ENCODE data around the gene FBXL7. TPM values are rescaled to one million over a fixed set of nuclear protein-coding genes. Genes with fewer than 3 reads are reported as not detected.

FBXL7 gene
- total and polyA plus RNA-seq, 4 donors, result 0.24 to 1.4 (median 1.2) TPM

DNA sequence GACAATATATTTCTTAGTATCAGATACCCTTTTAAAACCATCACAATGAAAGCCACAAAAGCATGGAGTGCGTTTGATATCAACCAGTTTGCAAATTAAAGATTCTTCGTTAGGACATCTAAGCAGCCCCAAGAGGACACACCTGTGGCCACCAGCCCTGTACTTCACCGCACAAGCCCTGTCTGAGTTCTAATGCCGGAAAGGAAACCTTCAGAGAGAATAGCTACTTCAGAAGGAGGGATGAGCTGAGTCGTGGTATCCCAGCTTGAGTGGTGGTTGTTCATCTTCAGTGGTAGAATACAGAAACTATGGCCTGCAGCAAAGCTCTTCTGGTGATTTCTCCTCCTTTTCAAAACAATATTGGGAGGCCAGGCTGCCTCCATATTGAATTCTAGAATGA lies 319.6 kb downstream of the FBXL7 start:
- Histone ChIP-seq H3K4me3 (ENCODE audit: low read depth in 1 of 3, low read length in 3 of 3) (no peak overlapping the region), H3K4me1 (ENCODE audit: control insufficient read depth in 4 of 4, insufficient read depth in 4 of 4, low read length in 3 of 4) (no peaks in the 10 kb centered on the region), H3K27ac (ENCODE audit: low read depth in 1 of 2, low read length in 2 of 2) (no peak overlapping the region), H3K36me3 (ENCODE audit: control insufficient read depth in 4 of 4, insufficient read depth in 3 of 4, low read depth in 1 of 4, low read length in 3 of 4) (no peaks in the 10 kb centered on the region), H3K9me3 (ENCODE audit: control insufficient read depth in 4 of 4, low read length in 3 of 4) (no peaks in the 10 kb centered on the region), H3K9ac (ENCODE audit: low read depth in 1 of 2, low read length in 2 of 2) (no peak overlapping the region), H3K27me3 (ENCODE audit: control insufficient read depth in 4 of 4, insufficient read depth in 4 of 4, low read length in 3 of 4) (no peaks in the 10 kb centered on the region)
- DNase-seq (ENCODE audit: low spot score), result no peak
- WGBS, result 89% methylated on average over 5 of the region's 5 CpGs
- TF ChIP-seq GABPA (IDR thresholded peaks at IDR 0.05 in 1 of 2, conservative IDR thresholded peaks at IDR 0.05 in 1 of 2), result no peak

DNA sequence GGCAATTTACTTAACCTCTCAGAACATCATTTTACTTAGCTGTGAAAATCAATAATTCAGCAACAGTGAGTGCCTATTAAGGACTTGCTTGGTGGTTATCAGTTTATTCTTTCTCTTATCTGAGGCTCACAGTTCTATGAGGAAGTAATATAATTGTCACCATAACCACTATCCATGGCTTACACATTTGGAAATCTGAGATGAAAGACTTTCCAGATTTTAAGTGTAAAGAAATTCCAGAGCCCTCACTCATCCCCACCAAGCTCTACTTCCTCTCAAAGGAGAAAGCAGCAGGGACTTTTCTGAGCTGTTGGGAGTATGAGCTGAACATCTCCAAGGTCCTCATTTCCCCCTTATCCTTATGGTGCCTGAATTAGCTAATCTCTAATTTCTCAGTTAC lies 321.5 kb downstream of the FBXL7 start:
- H3K9me3 ChIP-seq (ENCODE audit: control insufficient read depth in 4 of 4, low read length in 3 of 4), result no peaks in the 10 kb centered on the region
- H3K27me3 ChIP-seq (ENCODE audit: control insufficient read depth in 4 of 4, insufficient read depth in 4 of 4, low read length in 3 of 4), result no peaks in the 10 kb centered on the region
- H3K27ac ChIP-seq (ENCODE audit: low read depth in 1 of 2, low read length in 2 of 2), result no peak overlapping the region
- H3K36me3 ChIP-seq (ENCODE audit: control insufficient read depth in 4 of 4, insufficient read depth in 3 of 4, low read depth in 1 of 4, low read length in 3 of 4), result no peaks in the 10 kb centered on the region
- no peaks in the 10 kb centered on the region for H3K4me1 ChIP-seq (ENCODE audit: control insufficient read depth in 4 of 4, insufficient read depth in 4 of 4, low read length in 3 of 4)
- TF ChIP-seq RAD21 (IDR thresholded peaks at IDR 0.05) (no peak), YY1 (IDR thresholded peaks at IDR 0.05) (no peak), HNF4A (conservative IDR thresholded peaks at IDR 0.05) (no peak), TAF1 (conservative IDR thresholded peaks at IDR 0.05) (no peak), JUND (IDR thresholded peaks at IDR 0.05) (no peak), FOXA2 (IDR thresholded peaks at IDR 0.05) (no peak), GABPA (IDR thresholded peaks at IDR 0.05 in 1 of 2, conservative IDR thresholded peaks at IDR 0.05 in 1 of 2) (no peak), HNF4G (IDR thresholded peaks at IDR 0.05) (no peak), RXRA (IDR thresholded peaks at IDR 0.05) (no peak), NR2F2 (IDR thresholded peaks at IDR 0.05) (no peak), EGR1 (IDR thresholded peaks at IDR 0.05; ENCODE audit: low read depth in 2 of 2) (no peak)
- TF ChIP-seq, protein P1, sequence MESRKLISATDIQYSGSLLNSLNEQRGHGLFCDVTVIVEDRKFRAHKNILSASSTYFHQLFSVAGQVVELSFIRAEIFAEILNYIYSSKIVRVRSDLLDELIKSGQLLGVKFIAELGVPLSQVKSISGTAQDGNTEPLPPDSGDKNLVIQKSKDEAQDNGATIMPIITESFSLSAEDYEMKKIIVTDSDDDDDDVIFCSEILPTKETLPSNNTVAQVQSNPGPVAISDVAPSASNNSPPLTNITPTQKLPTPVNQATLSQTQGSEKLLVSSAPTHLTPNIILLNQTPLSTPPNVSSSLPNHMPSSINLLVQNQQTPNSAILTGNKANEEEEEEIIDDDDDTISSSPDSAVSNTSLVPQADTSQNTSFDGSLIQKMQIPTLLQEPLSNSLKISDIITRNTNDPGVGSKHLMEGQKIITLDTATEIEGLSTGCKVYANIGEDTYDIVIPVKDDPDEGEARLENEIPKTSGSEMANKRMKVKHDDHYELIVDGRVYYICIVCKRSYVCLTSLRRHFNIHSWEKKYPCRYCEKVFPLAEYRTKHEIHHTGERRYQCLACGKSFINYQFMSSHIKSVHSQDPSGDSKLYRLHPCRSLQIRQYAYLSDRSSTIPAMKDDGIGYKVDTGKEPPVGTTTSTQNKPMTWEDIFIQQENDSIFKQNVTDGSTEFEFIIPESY (IDR thresholded peaks at IDR 0.05), result no peak
- TF ChIP-seq, protein P2, sequence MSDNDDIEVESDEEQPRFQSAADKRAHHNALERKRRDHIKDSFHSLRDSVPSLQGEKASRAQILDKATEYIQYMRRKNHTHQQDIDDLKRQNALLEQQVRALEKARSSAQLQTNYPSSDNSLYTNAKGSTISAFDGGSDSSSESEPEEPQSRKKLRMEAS (IDR thresholded peaks at IDR 0.05), result no peak
- TF ChIP-seq, protein P3, sequence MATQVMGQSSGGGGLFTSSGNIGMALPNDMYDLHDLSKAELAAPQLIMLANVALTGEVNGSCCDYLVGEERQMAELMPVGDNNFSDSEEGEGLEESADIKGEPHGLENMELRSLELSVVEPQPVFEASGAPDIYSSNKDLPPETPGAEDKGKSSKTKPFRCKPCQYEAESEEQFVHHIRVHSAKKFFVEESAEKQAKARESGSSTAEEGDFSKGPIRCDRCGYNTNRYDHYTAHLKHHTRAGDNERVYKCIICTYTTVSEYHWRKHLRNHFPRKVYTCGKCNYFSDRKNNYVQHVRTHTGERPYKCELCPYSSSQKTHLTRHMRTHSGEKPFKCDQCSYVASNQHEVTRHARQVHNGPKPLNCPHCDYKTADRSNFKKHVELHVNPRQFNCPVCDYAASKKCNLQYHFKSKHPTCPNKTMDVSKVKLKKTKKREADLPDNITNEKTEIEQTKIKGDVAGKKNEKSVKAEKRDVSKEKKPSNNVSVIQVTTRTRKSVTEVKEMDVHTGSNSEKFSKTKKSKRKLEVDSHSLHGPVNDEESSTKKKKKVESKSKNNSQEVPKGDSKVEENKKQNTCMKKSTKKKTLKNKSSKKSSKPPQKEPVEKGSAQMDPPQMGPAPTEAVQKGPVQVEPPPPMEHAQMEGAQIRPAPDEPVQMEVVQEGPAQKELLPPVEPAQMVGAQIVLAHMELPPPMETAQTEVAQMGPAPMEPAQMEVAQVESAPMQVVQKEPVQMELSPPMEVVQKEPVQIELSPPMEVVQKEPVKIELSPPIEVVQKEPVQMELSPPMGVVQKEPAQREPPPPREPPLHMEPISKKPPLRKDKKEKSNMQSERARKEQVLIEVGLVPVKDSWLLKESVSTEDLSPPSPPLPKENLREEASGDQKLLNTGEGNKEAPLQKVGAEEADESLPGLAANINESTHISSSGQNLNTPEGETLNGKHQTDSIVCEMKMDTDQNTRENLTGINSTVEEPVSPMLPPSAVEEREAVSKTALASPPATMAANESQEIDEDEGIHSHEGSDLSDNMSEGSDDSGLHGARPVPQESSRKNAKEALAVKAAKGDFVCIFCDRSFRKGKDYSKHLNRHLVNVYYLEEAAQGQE (IDR thresholded peaks at IDR 0.05), result no peak
- TF ChIP-seq, protein P4, sequence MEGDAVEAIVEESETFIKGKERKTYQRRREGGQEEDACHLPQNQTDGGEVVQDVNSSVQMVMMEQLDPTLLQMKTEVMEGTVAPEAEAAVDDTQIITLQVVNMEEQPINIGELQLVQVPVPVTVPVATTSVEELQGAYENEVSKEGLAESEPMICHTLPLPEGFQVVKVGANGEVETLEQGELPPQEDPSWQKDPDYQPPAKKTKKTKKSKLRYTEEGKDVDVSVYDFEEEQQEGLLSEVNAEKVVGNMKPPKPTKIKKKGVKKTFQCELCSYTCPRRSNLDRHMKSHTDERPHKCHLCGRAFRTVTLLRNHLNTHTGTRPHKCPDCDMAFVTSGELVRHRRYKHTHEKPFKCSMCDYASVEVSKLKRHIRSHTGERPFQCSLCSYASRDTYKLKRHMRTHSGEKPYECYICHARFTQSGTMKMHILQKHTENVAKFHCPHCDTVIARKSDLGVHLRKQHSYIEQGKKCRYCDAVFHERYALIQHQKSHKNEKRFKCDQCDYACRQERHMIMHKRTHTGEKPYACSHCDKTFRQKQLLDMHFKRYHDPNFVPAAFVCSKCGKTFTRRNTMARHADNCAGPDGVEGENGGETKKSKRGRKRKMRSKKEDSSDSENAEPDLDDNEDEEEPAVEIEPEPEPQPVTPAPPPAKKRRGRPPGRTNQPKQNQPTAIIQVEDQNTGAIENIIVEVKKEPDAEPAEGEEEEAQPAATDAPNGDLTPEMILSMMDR (IDR thresholded peaks at IDR 0.05; ENCODE audit: low read depth, low read length, missing input control), result no peak
- no peak overlapping the region for H3K9ac ChIP-seq (ENCODE audit: low read depth in 1 of 2, low read length in 2 of 2)
- no peak for DNase-seq (ENCODE audit: low spot score)
- no peak overlapping the region for H3K4me3 ChIP-seq (ENCODE audit: low read depth in 1 of 3, low read length in 3 of 3)

Measured in liver (tissue), 9 donors.